ENCODE measurements around the gene AGBL1. TPM values are rescaled to one million over a fixed set of nuclear protein-coding genes. Genes with fewer than 3 reads are reported as not detected.

The AGBL1 gene
- total and polyA plus RNA-seq, 2 experiments from 2014 or later = 0.06 to 0.11 TPM

GRCh38 chr15:86502301-86502700 is 422.6 kb downstream of the AGBL1 start:
- TF ChIP-seq, protein P1, sequence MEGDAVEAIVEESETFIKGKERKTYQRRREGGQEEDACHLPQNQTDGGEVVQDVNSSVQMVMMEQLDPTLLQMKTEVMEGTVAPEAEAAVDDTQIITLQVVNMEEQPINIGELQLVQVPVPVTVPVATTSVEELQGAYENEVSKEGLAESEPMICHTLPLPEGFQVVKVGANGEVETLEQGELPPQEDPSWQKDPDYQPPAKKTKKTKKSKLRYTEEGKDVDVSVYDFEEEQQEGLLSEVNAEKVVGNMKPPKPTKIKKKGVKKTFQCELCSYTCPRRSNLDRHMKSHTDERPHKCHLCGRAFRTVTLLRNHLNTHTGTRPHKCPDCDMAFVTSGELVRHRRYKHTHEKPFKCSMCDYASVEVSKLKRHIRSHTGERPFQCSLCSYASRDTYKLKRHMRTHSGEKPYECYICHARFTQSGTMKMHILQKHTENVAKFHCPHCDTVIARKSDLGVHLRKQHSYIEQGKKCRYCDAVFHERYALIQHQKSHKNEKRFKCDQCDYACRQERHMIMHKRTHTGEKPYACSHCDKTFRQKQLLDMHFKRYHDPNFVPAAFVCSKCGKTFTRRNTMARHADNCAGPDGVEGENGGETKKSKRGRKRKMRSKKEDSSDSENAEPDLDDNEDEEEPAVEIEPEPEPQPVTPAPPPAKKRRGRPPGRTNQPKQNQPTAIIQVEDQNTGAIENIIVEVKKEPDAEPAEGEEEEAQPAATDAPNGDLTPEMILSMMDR (IDR thresholded peaks at IDR 0.05; ENCODE audit: low read depth, low read length) = no peak
- Histone ChIP-seq H3K27me3 (no peaks in the 10 kb centered on the region), H3K9me3 (ENCODE audit: low read depth) (no peaks in the 10 kb centered on the region), H3K4me1 (ENCODE audit: low read depth) (no peaks in the 10 kb centered on the region), H3K27ac (no peak overlapping the region), H3K4me3 (no peak overlapping the region), H3K36me3 (no peaks in the 10 kb centered on the region)
- DNase-seq (ENCODE audit: low read depth in 1 of 2, low spot score in 1 of 2) = no peak

DNA sequence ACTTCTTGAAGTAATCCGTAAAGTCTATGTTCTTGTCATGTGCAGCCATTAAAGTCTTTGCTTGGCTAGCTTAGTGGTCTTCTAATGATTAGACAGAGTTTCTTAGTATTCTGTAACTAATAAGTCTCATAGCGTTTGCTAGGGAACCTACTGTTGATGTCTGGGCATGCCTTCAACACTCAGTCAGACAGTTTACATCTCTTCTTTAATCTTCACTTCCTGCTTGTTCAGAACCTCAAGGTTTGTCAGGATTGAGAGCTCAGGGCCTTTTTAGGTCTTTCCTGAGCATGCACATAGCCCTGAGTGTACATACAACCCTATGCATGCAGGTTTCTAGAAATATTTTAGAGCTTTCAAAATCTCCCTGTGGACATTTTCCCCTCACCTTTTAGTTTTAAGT is 426.3 kb downstream of the AGBL1 start:
- TF ChIP-seq, protein P1 (IDR thresholded peaks at IDR 0.05; ENCODE audit: low read depth, low read length) = no peak
- Histone ChIP-seq H3K4me3 (no peak overlapping the region), H3K4me1 (ENCODE audit: low read depth) (no peaks in the 10 kb centered on the region), H3K27me3 (no peaks in the 10 kb centered on the region), H3K36me3 (no peaks in the 10 kb centered on the region), H3K27ac (no peak overlapping the region), H3K9me3 (ENCODE audit: low read depth) (no peaks in the 10 kb centered on the region)
- no peak for DNase-seq (ENCODE audit: low read depth in 1 of 2, low spot score in 1 of 2)

GRCh38 chr15:86506401-86506800 is 426.7 kb downstream of the AGBL1 start:
- Histone ChIP-seq H3K27me3 (no peaks in the 10 kb centered on the region), H3K4me1 (ENCODE audit: low read depth) (no peaks in the 10 kb centered on the region), H3K27ac (no peak overlapping the region), H3K4me3 (no peak overlapping the region), H3K36me3 (no peaks in the 10 kb centered on the region), H3K9me3 (ENCODE audit: low read depth) (no peaks in the 10 kb centered on the region)
- no peak for DNase-seq (ENCODE audit: low read depth in 1 of 2, low spot score in 1 of 2)
- TF ChIP-seq, protein P1 (IDR thresholded peaks at IDR 0.05; ENCODE audit: low read depth, low read length) = no peak

DNA sequence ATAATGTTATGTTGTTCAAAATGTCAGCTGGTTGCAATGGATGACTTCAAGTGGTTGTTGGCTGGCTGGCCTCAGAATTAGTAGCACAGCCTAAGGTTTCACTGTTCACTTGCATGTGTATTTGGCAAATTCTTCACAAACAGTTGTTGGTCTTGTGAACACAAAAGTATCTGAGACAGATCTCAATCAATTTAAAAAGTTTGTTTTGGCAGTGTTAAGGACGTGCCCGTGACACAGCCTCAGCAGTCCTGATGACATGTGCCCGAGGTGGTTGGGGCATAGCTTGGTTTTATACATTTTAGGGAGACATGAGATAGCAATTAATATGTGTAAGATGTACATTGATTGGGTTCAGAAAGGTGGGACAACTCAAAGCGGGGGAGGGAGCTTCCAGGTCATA is 436.0 kb downstream of the AGBL1 start:
- no peak for DNase-seq (ENCODE audit: low read depth in 1 of 2, low spot score in 1 of 2)
- Histone ChIP-seq H3K27me3 (no peaks in the 10 kb centered on the region), H3K27ac (no peak overlapping the region), H3K9me3 (ENCODE audit: low read depth) (no peaks in the 10 kb centered on the region), H3K4me1 (ENCODE audit: low read depth) (no peaks in the 10 kb centered on the region), H3K36me3 (no peaks in the 10 kb centered on the region), H3K4me3 (no peak overlapping the region)
- TF ChIP-seq, protein P1 (IDR thresholded peaks at IDR 0.05; ENCODE audit: low read depth, low read length) = no peak

DNA sequence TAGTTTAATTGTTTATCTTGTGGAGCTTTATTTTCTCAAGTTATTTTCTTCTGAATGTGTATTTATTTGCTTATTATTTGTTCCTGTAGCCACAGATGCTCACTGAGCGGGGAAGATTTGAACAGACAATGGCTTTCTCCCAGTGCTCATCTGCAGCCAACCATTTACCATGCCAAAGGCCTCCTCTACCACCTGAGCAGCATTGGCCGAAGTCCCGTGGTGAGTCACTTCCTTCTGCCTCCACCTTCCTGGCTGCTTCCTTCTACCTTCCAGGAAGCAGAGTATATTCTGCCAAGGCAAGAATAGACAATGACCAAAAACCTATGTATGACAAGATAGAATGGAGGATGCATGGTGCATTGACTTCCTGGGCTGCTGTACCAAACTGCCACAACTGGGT is 443.1 kb downstream of the AGBL1 start:
- Histone ChIP-seq H3K27ac (no peak overlapping the region), H3K4me3 (no peak overlapping the region), H3K9me3 (ENCODE audit: low read depth) (no peaks in the 10 kb centered on the region), H3K4me1 (ENCODE audit: low read depth) (no peaks in the 10 kb centered on the region), H3K36me3 (no peaks in the 10 kb centered on the region), H3K27me3 (no peaks in the 10 kb centered on the region)
- TF ChIP-seq, protein P1 (IDR thresholded peaks at IDR 0.05; ENCODE audit: low read depth, low read length) = no peak
- DNase-seq (ENCODE audit: low read depth in 1 of 2, low spot score in 1 of 2) = no peak

Data from cardiac muscle cell (in vitro differentiated cells and primary cell).